ENCODE data around the gene TMEM121B. TPM values are rescaled to one million over a fixed set of nuclear protein-coding genes. Genes with fewer than 3 reads are reported as not detected.

Gene TMEM121B
- total and polyA plus RNA-seq, 3 donors from 2014 or later, result 2.2 to 3.3 (median 2.9) TPM

DNA sequence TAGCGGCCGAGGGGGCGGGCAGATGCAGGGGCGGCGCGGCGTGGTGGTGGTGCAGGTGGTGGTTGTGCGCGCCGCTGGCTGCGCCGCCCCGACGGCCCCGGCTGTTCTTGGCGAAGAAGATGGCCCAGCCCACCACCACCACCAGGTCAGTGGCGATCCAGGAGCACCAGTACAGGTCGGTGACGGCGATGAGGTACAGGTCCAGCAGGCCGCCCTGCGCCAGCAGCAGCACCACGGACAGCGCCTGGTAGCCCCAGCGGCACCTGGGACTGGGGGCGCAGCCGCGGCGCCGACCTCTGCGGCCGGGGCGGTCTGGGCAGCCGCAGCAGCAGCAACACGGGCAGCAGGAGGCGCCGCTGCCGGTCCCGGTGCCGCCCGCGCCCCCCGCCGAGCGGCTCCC, 879 bp downstream of the TMEM121B start:
- Histone ChIP-seq H3K4me1 (no peaks in the 10 kb centered on the region), H3K27me3 (no peaks in the 10 kb centered on the region), H3K27ac (no peak overlapping the region), H3K9me3 (no peaks in the 10 kb centered on the region), H3K36me3 (ENCODE audit: low read depth, missing control alignments) (no peaks in the 10 kb centered on the region), H3K4me3 (peak overlapping the region in 1 of 2 donors; percentile 54)
- 7% methylated on average over 20 of the region's 45 CpGs; no CpG with 5 or more reads in 1 of the 2 donors for WGBS, 2 donors
- TF ChIP-seq, protein P1, sequence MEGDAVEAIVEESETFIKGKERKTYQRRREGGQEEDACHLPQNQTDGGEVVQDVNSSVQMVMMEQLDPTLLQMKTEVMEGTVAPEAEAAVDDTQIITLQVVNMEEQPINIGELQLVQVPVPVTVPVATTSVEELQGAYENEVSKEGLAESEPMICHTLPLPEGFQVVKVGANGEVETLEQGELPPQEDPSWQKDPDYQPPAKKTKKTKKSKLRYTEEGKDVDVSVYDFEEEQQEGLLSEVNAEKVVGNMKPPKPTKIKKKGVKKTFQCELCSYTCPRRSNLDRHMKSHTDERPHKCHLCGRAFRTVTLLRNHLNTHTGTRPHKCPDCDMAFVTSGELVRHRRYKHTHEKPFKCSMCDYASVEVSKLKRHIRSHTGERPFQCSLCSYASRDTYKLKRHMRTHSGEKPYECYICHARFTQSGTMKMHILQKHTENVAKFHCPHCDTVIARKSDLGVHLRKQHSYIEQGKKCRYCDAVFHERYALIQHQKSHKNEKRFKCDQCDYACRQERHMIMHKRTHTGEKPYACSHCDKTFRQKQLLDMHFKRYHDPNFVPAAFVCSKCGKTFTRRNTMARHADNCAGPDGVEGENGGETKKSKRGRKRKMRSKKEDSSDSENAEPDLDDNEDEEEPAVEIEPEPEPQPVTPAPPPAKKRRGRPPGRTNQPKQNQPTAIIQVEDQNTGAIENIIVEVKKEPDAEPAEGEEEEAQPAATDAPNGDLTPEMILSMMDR (IDR thresholded peaks at IDR 0.05), result no peak
- TF ChIP-seq POLR2A (IDR thresholded peaks at IDR 0.05), result no peak
- DNase-seq, result peak; percentile 57
- intact Hi-C loops (cut with DNase I; ENCODE audit: low total_unique reads), result no loop called here

DNA sequence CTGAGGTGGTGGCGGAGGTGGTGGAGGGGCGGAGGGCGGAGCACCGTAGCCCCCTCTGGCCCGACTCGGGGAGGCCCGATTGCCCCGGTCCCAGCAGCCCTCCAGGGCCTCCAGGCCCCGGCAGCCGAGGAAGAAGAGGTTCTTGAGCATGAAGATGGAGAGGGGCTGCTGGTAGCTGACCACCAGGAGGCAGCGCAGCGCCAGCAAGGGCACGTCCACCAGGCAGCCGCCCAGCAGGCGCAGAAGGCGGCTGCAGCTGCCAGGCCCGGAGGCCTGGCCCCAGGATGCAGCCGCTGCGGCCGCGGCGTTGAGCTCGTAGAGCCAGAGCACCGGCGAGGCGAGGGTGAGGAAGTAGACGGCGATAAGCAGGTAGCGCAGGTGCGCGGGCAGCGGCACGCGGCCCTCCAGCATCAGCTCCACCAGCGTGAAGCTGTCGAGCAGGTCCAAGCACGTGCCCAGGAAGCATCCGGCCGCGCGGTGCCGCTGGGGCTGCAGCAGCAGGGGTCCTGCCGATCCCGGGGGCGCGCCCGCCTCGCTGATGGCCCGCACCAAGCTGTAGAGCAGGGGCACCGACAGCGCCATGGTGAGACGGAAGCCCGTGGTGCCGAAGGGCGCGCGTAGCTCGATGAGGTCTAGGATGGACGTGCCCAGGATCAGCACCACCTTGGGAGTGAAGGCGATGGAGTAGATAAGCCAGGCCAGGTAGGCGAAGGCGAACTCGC, 1.5 kb downstream of the TMEM121B start:
- no peaks in the 10 kb centered on the region for H3K4me1 ChIP-seq
- H3K27ac ChIP-seq, result no peak overlapping the region
- no peaks in the 10 kb centered on the region for H3K36me3 ChIP-seq (ENCODE audit: low read depth, missing control alignments)
- no peak for TF ChIP-seq POLR2A (IDR thresholded peaks at IDR 0.05)
- TF ChIP-seq, protein P1 (IDR thresholded peaks at IDR 0.05), result peak in 1 of 3 experiments; percentile 13
- 19 to 26% methylated on average over 15 to 49 of the region's 63 CpGs for WGBS, 2 donors
- DNase-seq, result no peak
- H3K4me3 ChIP-seq, result peak overlapping the region; percentile 29 to 54
- no peaks in the 10 kb centered on the region for H3K9me3 ChIP-seq
- intact Hi-C loops (cut with DNase I; ENCODE audit: low total_unique reads), result no loop called here
- H3K27me3 ChIP-seq, result no peaks in the 10 kb centered on the region

DNA sequence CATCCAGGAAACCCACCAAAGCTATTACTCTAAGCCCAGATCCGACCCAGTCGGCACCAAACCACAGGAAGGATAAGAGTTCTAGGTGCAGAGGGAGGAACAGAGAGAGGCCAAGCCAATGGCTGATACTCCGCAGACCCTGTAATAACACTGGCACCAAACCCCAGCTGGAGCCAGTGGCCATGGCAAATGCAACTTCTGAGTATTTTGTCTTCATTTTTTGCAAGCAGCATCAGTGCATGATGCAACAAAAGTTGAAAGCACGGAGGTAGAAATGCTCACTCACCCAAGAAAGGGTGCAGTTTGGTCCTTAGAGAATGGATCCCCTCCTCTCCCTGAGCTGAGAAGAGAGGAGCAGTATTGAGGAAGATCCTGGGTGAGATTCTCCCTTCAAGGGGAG, 2.8 kb downstream of the TMEM121B start:
- no peaks in the 10 kb centered on the region for H3K4me1 ChIP-seq

DNA sequence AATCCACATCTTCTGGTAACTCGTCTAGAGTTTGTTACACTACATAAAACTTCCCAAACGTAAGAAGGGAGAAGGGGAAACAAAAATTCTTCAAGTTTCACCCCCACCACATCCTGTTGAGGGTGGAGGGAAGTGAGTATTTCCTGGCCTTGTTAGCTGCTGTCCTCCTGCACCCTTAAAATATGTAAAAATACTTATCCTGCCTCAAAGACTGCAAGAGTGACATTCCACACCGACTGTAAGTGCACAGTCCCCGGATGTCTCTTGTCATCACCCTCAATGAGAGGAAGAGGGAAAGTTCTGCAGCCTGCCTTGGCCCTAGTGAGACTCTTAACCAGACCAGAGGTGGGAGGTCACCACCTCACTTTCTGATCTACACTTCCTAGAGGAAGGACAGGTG, 3.3 kb downstream of the TMEM121B start:
- no peaks in the 10 kb centered on the region for H3K9me3 ChIP-seq
- no peak overlapping the region for H3K4me3 ChIP-seq
- no peaks in the 10 kb centered on the region for H3K36me3 ChIP-seq (ENCODE audit: low read depth, missing control alignments)
- DNase-seq, result no peak
- no peaks in the 10 kb centered on the region for H3K27me3 ChIP-seq
- intact Hi-C loops (cut with DNase I; ENCODE audit: low total_unique reads), result no loop called here
- no peak overlapping the region for H3K27ac ChIP-seq
- WGBS, 2 donors, result 61 to 68% methylated on average over 4 of the region's 4 CpGs
- TF ChIP-seq, protein P1 (IDR thresholded peaks at IDR 0.05), result no peak
- TF ChIP-seq POLR2A (IDR thresholded peaks at IDR 0.05), result no peak
- H3K4me1 ChIP-seq, result no peaks in the 10 kb centered on the region

More for the DNA sequence above, 2.8 kb downstream of the TMEM121B start:
- Histone ChIP-seq H3K36me3 (ENCODE audit: low read depth, missing control alignments) (no peaks in the 10 kb centered on the region), H3K4me3 (no peak overlapping the region), H3K27me3 (no peaks in the 10 kb centered on the region), H3K9me3 (no peaks in the 10 kb centered on the region), H3K27ac (no peak overlapping the region)
- TF ChIP-seq, protein P1 (IDR thresholded peaks at IDR 0.05), result no peak
- no peak for DNase-seq
- 82 to 95% methylated on average over 2 to 4 of the region's 4 CpGs for WGBS, 2 donors
- intact Hi-C loops (cut with DNase I; ENCODE audit: low total_unique reads), result no loop called here

DNA sequence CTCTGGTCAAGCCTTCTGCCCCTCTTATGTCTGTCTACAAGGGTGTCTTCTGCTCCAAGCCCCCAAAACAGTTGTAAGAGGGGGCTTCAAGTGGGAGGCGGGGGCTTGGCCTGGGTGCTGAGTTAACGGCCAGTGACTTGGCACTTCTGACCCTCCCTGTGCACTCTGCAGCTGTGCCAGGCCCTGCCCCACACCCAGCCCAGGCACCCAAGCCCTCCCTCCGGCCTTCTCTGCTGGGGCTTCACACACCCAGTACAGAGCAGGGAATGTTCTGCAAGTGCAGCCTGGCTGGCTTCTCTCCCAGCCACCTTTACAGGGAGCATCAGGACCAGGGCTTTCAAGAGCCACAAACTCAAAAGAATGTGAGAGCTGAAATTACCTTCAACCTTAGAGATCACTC, 3.8 kb downstream of the TMEM121B start:
- no peak for TF ChIP-seq POLR2A (IDR thresholded peaks at IDR 0.05)
- TF ChIP-seq, protein P1 (IDR thresholded peaks at IDR 0.05), result no peak
- H3K27me3 ChIP-seq, result no peaks in the 10 kb centered on the region
- no peaks in the 10 kb centered on the region for H3K36me3 ChIP-seq (ENCODE audit: low read depth, missing control alignments)
- WGBS, 2 donors, result 72% methylated on average over 3 of the region's 3 CpGs; no CpG with 5 or more reads in 1 of the 2 donors
- no peaks in the 10 kb centered on the region for H3K4me1 ChIP-seq
- no peak for DNase-seq
- no peak overlapping the region for H3K4me3 ChIP-seq
- H3K27ac ChIP-seq, result no peak overlapping the region
- no peaks in the 10 kb centered on the region for H3K9me3 ChIP-seq
- intact Hi-C loops (cut with DNase I; ENCODE audit: low total_unique reads), result no loop called here

All from testis (tissue), 3 donors.